Middle frontal gyrus (tissue), 1 donor: Measurements from ENCODE around the gene EGR1.
A peak's percentile ranks its signal among the peaks of the same experiment; 100 is the strongest.
"Not testable (repeated sequence)": the region's sequence is repeated elsewhere in the genome, so short reads cannot be mapped to it uniquely, and the experiment has no call there.

Experiments
- DNase-seq: peaks from one replicate; pipeline ENCODE4 v3.0.0-alpha.2; 2015; ENCODE audit warnings: low spot score; ENCODE audit errors: extremely low spot score

EGR1 gene

GRCh38 chr5:138468966-138469539, 3.8 kb downstream of the EGR1 start:
- no peak for DNase-seq

- no peak for DNase-seq
Measured at GRCh38 chr5:138469540-138470321, 4.5 kb downstream of the EGR1 start.

- no peak for DNase-seq
Measured at GRCh38 chr5:138470322-138471051, 5.2 kb downstream of the EGR1 start.

GRCh38 chr5:138471052-138471361, 5.7 kb downstream of the EGR1 start:
- no peak for DNase-seq

- DNase-seq = no peak
Measured at GRCh38 chr5:138472353-138472752, 7.1 kb downstream of the EGR1 start.

- not testable (repeated sequence) for DNase-seq
Measured at GRCh38 chr5:138473151-138473550, 7.9 kb downstream of the EGR1 start.

- DNase-seq = no peak
Measured at GRCh38 chr5:138476918-138477317, 11.6 kb downstream of the EGR1 start.

- DNase-seq = no peak
Measured at GRCh38 chr5:138482638-138483037, 17.4 kb downstream of the EGR1 start.

- DNase-seq = no peak
Measured at GRCh38 chr5:138488481-138488945, 23.2 kb downstream of the EGR1 start.

- DNase-seq = peak; percentile 65
Measured at GRCh38 chr5:138489683-138490061, 24.4 kb downstream of the EGR1 start.

GRCh38 chr5:138490648-138491283, 25.5 kb downstream of the EGR1 start:
- no peak for DNase-seq

GRCh38 chr5:138491284-138491648, 26.0 kb downstream of the EGR1 start:
- no peak for DNase-seq

GRCh38 chr5:138491669-138492559, 26.6 kb downstream of the EGR1 start:
- peak; percentile 84 for DNase-seq

GRCh38 chr5:138492560-138493045, 27.3 kb downstream of the EGR1 start:
- no peak for DNase-seq

GRCh38 chr5:138495351-138495750, 30.1 kb downstream of the EGR1 start:
- DNase-seq = no peak

- no peak for DNase-seq
Measured at GRCh38 chr5:138498376-138498775, 33.1 kb downstream of the EGR1 start.

GRCh38 chr5:138502121-138502520, 36.8 kb downstream of the EGR1 start:
- no peak for DNase-seq

- DNase-seq = no peak
Measured at GRCh38 chr5:138502521-138502920, 37.2 kb downstream of the EGR1 start.

GRCh38 chr5:138503487-138504270, 38.4 kb downstream of the EGR1 start:
- DNase-seq = peak; percentile 54

- no peak for DNase-seq
Measured at GRCh38 chr5:138504799-138505198, 39.5 kb downstream of the EGR1 start.
